NCI-H2171 treated with DMSO at 0.1 percent for 48 hours (cell line): Measurements from ENCODE around the gene PTGER2.
A peak's percentile ranks its signal among the peaks of the same experiment; 100 is the strongest.

Experiments
- DNase-seq: peaks from one replicate; lab custom pipeline; 2025; lab: John Stamatoyannopoulos, UW

PTGER2 gene

DNA sequence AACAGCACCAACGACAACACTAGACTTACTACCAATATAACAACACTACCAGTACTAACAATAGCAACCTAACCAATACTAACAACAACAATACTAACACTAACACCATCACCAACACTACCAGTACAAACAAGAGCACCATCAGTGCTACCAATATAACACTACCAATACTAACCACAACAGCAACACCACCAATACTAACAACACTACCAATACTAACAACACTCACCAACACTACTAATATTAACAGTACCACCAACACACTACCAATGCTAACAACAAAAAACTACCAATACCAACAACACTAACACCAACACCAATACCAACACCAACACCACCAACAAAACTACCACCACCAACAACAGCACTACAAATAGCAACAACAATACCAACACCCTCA is 25.1 kb downstream of the PTGER2 start:
- no peak for DNase-seq

DNA sequence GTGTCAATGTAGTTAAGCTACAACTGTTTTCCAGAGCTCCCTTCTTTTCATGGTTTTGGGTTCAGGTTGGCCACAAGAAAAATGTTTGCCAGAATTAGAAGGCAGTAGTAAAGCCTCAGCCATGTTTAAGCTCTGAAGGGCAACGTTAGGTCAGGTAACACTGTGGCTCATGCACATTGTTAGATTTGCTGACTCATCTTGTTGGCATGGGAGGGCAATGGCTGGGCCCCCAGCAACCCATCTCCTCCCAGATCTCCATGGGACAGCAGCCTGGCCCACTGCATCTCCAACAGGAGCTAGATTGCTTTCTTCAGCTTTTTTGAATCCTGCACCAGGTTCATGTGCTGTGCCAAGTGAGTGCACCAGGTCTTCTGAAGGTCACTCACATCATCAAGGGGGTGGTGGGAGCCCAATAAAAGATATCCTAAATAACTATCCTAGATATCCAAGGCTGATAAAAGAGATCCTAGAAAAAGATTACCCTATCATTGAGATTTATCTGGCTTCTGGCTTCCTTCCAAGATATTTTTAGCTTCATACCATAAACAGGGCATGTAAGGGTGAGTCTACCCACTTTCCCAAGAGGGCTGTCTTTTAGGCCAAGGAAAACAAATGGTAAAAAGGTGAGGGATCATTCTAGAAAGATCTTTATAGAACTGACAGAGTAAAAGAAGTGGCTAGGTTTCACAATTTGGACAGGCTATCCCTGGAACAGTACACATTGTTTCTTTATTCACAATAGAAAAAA is 28.9 kb downstream of the PTGER2 start:
- DNase-seq, result no peak

DNA sequence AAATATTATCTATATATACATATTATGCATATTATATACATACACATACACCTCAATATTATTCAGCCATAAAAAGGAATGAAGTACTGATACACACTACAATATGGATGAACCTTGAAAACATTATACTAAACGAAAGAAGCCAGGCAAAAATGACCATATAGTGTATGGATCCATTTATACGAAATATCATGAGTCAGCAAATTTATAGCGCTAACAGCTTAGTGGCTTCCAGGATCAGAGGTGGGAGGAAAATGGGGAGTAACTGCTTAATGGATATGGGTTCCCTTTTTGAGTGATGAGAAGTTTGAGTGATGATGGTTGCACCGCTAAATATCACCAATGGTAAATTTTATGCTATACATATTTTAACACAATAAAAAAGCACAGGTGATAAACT is 32.7 kb downstream of the PTGER2 start:
- DNase-seq, result no peak

DNA sequence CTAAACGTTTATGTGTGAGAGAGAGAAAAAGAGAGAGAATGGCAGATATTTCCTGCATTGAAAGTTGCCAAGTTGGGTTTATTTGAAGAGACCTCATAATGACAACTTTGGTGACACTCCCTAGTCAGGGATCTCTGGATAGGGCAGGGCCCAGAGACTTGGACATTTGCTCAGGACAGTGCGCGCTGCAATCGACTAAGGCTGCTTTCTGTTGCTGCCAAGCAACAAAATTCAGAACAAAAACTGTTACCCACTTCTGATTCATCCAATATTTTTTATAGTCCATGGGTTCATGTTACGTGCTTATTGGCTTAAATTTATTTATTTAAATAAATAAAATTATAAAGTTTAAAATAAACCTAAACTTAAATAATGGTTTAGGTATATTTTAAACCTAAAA is 34.2 kb downstream of the PTGER2 start:
- no peak for DNase-seq

DNA sequence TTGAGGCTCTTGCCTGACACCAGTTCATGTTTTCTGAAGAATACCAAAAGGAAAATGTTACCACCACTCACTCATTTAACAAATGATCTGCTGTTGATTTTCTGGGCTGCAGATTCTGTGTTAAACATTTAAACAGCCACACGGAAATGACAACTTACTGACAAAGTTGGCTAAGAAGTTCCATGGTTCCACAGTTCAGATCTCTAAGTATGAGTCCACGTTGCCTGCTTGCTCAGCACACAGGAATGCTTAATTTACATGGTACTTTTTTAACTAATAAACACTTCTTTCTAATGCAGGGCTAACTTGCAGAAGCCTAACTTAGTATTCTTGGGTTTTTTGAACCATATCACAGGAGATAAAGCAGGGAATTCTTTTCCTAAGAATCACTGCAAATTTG is 34.7 kb downstream of the PTGER2 start:
- no peak for DNase-seq

DNA sequence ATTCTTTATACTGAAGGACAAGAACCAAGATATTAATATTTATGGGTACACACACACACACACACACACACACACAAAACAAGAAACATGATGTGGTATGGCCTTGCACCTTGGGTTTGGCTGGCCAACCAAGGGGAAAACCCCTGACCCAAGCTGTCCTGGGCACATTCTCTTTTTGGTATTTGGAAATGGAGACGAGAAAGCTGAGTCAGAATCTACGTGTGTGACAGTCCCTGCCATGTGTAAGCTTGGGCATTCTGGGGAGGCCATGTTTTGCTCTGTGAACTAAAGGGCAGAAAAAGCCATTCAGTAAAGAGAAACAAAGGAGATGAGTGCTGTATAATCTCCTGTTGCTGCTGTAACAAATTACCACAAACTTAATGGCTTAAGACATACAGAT is 35.6 kb downstream of the PTGER2 start:
- no peak for DNase-seq

DNA sequence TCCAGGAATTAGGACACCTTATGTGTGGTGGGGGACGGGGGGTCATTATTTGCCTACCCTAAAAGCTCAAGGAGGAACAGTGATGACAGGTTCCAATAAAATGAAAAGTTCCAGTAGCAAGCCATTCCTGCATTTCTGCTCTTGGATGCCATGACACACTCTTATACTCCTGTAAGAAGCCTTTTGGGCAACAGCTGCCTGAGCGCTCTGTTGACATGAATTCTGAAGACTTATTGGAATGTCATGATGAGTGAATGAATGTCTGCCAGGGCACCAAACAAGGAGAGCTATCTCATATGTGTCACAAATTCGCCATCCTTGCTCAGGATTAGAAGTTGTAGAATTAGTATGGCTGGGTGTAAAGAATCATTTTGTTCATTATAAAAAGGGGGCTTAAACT is 36.3 kb downstream of the PTGER2 start:
- DNase-seq, result no peak

DNA sequence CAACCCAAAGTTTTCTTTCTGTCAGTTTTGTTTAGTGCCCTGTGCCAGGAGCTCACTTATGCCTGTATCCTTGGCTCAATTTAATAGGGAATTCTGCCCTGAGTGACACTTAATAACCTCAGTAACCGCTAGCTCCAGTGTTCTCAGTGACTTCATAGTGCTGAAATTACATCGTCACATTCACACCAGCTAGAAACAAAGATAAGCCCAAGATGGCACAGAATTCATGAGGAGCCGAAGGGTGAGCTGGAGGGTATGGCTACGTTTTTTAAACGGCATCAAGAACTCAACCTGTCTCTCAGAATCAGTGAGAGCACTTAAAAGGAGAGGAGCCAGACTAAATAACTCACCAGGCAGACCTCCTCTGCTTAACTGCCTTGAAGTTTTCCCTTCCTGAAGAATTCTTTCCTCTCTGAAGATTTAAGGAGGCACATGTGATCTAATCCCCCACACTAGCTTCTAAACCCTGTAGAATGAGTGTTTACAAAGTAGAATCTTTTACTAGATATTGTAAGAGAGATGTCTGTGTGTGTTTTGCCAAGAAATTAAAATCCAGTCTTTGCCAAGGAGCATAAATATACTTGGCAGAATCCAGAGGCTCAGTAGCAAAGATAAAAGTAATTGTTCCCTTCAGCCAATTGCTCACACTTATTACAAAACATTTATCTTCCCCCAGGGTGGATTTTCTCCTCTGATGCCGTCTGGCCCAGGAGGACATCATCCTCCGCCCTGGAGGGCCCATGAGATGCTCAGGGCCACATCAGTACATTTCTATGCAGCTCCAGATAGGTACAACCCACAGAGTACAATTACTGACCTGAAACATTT is 37.3 kb downstream of the PTGER2 start:
- no peak for DNase-seq

DNA sequence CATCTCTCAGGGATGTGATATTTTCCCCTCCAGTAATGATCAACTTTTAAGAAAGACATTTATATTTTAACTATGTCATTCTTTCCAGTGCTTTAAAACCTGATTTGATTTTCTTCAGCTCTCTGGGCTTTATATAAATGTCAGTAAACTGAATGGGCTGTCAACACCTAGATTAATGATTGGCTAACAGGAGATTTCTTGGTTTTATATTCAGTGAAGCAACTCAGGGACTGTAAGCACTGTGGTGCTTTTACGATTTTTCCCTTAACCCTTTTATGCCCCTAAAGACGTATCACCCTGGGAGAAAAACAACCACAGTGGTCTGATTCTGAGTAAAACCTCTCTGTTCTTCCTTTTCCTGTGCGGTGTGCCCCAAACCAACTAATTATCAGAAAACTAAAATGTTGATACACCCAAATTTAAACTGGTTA is 38.0 kb downstream of the PTGER2 start:
- DNase-seq, result no peak

DNA sequence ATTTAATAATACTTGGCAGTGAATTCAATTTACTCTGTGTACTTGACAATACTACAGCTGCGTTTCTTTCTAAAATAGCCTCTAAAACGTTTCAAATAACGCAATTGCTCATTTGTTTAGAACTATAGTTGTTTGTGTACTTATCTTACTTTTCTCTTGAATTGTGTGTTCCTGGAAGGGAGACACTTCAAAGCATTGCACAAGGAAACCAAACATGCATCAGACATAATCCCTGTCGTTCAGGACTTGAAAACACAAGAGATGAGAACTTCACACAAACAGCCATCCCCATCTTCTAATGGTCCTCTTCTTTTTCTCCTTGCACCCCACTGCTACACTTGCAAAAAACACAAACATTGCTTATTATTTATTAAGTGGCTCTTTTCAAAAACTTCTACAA is 38.5 kb downstream of the PTGER2 start:
- no peak for DNase-seq

DNA sequence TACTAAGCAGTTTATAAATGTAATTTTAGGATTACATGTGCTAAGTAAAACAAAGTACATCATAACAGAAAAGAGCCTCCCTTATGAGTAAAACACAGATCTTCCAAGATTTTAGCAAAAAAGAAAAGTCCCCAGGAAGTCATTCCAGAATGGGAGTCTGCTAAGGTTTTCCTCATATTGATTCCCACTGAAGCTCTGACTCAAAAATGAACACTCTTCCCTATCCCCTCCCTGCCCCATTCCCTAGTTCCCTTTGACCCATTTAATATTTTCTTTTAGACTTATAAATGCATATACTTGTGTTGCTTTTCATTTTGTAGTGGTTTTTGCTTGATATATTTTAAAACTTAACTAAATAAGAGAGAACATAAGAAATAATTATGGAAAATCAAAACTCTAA is 40.1 kb downstream of the PTGER2 start:
- DNase-seq, result no peak

DNA sequence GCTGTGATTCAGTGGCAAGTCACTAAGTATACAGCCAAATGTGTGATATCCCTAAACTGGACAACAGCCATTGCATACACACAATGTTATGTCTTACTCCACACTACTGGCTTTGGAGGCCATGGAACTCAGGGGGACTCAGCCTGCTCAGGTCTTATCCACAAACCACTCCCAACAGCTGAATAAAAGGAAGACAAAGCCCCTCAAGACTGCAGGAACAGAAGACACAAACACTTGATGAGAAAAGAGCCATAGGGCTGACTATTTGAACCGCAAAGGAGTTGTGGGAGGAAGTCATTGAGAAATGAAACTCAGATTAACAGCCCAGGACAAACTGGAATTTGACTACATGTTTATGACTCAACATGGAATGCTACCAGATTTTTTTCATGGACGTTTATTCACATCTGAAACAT is 40.9 kb downstream of the PTGER2 start:
- DNase-seq, result no peak

DNA sequence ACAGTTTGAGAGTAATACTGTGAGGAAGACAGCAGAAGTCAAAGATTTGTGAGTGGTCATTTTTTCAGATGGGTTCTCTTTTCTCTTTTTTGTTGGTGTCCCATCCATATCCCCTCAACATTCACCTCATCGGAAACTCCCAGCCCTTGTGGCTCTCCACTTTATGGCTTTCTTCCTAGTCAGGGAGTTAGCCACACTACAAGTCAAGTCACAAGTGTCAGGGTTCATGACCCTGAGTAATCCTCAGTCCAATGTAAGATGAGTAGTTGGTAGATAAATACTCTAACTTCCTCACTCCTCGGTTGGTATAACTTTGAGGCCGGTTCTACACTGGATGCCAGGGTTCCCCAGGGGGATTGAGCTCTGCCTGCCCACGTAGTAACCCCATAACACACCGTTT is 41.4 kb downstream of the PTGER2 start:
- DNase-seq, result no peak

DNA sequence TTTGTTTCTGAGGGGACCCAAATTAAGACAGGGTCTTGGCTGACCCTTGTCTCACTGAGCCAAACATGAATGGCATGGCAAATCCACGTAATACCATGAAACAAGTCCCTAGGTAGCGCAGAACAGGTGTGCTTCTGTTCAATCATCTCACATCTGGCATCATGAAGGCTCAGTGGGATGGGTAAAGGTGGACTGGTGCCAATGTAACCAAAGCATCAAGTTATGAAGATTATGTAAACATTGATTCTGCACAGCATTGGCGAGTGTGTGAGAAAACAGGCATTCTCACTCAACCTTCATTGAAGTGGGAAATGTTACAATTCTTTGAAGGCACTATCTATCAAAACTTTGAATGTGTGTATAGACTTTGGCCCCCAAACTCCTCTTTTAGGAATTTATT is 41.9 kb downstream of the PTGER2 start:
- peak; percentile 70 for DNase-seq

DNA sequence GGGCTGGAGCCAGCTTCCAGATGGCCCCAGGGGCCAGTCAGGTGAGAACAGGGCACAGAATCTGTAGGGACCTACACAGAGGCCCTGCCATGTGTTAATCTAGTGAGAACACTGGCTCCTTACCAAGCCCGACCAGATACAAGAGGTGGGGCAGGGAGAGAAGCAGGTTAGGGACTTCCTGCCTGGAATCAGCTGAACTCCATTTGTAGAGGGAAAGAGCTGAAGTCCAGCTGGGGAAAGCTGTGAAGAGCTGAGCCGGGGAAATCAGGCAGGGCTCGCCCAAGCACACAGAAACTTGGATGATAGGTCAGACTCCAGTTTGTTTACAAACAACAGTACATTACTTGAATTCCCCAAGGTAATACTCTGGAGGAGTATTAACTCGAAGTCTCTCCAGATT is 46.7 kb downstream of the PTGER2 start:
- DNase-seq, result no peak

DNA sequence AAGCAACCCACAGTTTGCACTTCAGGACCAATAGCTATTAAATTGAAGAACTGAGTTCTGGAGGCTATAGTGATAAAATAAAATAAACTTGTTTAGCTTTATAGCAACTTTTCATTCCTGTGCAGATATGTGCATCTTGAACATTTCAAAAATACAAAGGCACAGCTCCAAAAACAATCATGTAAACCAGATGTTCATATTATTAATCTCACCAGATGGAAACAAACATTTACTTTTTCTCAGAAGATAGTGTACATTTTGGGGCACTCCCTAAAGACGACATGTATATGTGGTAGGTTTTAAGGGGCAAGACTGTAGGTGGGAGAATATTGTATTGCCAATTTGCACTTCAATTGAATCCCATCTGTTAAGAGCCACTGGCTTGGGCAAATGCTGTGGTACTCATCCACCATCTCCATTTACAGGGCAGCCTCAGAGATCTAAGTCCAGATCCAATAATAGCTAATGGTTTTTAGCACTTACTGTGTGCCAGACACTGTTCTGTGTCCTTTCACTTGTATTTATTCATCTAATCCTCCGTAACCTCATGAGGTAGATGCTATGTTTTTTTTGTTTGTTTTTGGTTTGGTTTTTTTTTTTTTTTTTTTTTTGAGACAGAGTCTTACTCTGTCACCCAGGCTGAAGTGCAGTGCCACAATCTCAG is 49.1 kb downstream of the PTGER2 start:
- no peak for DNase-seq

DNA sequence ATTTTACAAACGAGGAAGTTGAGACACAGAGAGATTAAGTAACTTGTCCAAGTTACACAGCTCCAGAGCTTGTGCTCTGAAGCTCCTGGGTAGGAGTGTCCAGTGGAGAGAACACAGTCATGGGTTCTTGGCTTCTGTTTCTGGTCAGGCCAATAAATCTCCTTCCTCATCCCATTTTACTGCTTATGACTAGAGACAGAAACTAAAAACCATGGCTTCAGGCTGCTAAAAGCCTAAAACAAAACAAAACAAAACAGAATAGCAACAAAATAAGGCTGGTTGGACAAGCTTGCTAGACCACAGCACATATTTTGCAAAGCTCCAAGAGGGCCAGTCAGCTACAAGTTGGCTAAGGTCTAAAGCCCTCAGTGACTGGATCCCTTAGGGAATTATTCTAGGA is 49.8 kb downstream of the PTGER2 start:
- DNase-seq, result no peak

DNA sequence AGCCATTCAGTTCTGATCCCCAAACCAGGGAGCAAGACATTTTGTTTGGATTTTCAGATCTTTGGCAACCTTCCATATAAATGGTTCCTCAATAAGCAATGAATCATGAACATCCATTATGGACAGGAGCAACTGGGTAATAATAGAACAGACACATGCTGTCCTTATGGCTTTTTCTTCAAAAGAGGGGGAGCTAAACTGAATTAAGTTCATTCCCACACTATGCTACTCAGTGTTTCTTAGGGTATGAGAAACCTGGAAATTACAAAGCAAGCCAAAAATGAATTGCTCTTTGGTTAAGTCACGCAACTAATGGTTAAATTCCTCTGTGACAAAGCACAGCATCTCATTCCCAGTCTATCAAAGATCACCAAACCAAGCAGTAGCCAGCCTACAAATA is 51.0 kb downstream of the PTGER2 start:
- no peak for DNase-seq

DNA sequence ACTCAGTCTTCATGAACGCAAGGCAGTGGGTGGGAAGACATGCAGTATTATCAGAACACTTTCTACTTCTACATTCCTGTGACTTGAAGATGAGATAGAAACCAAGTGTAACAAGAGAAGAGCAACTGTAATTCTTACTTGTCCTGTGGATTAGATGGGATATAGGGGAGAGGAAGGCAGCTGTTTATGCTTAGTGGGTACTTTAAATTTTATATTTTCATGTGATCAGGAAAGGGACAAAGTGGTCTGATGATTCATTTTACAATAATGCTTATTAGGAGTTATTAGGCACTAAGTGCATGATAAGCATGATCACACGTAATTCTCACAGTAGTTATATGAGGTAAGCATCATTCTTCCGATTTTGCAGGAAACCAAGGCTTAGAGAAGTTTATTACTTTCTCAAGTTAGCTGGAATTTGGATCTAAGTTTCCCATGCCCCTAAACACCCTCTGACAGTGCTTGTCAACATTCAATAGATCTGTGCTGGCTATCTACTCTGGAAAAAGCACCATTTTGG is 52.7 kb downstream of the PTGER2 start:
- no peak for DNase-seq

DNA sequence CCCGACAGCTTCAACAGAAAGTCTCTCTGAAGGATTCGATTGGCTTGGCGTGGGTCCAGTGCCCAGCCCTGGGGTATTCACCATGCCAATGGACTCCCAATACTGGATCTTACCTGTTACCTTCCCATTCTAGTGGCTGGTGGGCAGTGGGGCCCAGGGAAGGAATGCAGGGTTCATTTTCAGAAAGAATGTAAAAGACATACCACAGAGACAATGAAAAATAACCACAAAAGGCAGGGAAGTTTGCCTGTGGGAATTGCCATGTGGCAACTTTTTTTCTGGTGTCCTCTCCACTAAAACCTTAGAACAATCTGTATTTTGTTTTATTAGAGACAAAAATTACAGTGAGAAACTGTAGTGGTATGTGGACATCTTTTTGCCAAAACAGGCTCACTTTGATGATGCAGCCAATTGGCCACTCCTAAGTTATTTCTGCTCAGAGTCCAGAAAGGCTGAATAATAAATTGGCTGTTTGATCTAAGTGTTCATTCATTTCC is 55.2 kb downstream of the PTGER2 start:
- DNase-seq, result no peak

DNA sequence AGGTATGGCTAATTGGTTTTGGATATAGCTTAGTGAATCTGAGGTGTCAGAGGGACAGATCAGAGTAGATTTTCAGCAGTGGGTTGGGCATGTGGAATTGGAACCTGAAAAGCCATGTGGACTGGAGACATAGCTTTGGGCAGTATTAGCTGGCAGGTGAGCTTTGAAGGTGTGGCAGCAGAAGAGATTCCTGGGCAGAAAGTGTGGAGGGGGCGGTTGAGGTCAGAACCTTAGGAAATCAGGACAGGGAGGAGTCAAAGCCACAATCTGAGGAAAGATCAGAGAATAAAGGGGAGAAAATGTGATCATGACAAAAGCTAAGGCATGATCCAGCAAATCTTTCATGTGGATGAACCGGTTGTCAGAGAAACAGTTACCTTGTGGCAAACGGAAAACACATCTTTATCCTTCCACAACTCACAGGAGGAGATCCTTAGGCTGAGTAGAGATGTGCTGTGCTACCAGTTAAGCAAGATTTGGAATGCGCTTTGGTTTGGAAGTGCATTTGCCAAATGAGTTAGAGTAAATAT is 56.4 kb downstream of the PTGER2 start:
- no peak for DNase-seq

DNA sequence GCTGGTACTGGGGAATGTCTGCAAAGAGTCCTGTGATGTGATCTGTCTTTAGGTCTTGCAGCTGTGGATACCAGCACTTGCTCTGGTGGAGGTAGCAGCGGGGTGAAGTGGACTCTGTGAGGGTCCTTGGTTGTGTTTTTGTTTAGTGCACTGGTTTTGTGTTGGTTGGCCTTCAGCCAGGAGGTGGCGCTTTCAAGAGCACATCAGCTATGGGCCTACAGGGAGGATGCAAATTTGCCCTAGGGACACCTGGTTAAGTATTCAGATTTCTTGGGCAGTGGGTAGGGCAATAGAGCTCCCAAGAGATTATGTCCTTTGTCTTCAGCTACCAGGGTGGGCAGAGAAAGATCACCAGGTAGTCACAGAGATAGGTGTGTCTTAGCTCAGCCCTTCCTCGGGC is 63.8 kb downstream of the PTGER2 start:
- no peak for DNase-seq
